Suppressor macrophage (primary cell): Measurements from ENCODE around the gene POLA2.

Source experiments
- DNase-seq, 4 experiments: peaks; one replicate each; pipeline ENCODE4 v3.0.0-alpha.2; 2020 to 2022

The POLA2 gene

GRCh38 chr11:65287601-65288000, 25.8 kb downstream of the POLA2 start:
- no peak for DNase-seq

- DNase-seq: no peak
These were observed 27.2 kb downstream of the POLA2 start for GRCh38 chr11:65288706-65289536.

DNA sequence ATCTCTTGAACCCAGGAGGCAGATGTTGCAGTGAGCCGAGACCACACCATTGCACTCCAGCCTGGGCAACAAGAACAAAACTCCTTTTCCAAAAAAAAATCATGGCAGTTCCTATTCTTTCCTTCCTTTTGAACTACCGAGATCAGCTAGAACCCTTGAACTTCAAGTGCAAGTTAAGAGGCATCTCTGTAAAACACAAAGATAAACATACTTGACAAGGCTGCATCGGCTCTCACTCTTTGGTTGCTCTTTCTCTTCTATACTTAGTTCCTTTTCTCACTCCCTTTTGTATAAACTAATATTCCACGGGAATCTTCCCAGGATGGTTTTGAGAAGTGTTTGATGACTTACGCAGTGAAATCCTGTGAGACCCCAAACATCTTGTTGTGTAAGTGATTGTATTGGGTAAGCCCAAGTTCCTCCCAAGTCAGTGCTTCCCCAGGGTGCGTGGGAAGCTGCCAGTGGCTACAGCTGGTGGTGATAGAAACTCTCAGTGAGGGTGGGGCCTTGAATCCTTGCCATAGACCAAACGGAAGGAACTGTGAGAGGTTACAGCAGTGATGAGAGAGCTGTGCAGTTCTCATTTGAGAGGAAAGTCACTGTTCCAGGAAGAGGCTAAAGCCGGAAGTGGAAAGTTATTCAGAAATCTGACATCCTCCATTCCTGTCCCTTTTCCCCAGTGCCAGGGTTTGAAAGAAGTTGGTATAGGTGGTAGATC, 28.8 kb downstream of the POLA2 start:
- DNase-seq: peak; percentile 96 to 99 (median 98)

DNA sequence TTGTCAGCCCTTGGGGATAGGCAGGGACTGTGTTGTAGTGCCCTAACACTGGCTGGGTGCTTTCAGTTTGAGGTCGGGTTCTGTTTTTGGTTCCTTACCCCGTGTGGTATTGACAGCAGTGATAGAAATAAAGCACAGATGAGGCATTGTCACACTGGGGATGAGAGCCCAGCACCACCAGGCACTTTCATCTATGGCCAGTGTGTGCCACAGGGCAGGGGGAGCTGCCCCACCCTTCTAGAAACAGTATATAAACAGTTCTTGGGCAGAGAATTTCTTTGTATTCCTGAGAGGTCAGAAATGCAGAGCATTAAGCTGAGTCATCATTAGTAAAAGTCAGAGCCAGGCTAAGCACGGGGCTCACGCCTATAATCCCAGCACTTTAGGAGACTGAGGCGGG, 29.9 kb downstream of the POLA2 start:
- DNase-seq: peak; percentile 22 to 41 (median 40)

GRCh38 chr11:65292890-65293289, 31.1 kb downstream of the POLA2 start:
- DNase-seq: peak in 3 of 4 experiments; percentile 22 to 48 (median 47)

DNA sequence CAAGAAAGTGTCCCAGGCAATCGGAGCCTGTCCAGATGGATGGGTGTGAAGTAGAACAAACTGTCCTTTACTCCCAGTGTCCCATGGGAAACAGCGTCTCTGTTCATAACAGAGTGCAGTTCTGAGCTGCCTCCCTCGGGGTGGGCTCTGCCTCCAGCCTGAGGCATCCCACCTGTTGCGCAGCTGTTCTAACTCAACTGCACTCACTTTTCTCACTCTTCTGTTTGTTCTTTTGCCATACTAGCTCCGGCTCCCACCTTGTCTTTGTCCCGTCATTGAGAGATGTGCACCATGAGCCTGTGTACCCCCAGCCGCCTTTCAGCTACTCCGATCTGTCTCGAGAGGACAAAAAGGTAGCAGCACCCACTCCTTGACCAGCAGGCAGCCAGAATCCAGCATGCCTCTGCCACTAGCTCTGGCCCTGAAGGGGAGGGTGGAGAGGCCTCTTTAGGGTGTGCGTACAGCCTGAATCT, 32.2 kb downstream of the POLA2 start:
- DNase-seq: no peak

GRCh38 chr11:65295001-65295400, 33.2 kb downstream of the POLA2 start:
- no peak for DNase-seq

DNA sequence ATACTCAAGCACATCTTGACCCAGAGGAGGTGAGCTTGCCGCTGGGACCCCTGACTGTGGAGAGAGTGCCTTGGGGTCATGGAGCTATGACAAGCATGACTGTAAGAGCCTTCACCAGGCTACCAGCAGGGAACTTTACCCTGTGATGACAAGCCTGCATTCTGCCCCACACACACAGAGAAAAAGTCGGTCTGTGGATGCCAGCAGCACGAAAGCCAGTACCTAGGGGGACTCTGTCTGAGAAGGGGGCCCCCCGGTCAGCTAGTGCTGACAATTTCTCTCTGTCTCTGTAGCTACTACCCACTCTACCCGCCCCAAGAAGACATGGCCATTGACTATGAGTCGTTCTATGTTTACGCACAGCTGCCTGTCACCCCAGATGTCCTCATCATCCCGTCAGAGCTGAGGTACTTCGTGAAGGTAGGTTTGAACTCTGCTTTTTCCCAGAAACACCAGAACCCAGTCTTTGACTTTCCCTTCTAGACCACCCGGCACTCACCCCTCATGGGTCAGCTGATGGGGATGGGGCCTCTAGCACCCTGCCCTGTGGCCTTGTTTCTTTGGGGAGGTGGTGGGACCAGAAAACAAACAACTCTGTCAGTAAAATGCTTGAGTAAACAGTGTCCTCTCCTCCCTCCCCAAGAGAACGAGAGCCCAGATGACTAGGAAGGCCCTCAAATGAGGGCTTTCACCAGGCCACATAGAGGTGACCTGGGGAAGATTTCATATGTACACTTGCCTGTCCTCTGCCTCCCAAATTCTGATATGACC, 34.0 kb downstream of the POLA2 start:
- no peak for DNase-seq

GRCh38 chr11:65297026-65297672, 35.4 kb downstream of the POLA2 start:
- DNase-seq: no peak

DNA sequence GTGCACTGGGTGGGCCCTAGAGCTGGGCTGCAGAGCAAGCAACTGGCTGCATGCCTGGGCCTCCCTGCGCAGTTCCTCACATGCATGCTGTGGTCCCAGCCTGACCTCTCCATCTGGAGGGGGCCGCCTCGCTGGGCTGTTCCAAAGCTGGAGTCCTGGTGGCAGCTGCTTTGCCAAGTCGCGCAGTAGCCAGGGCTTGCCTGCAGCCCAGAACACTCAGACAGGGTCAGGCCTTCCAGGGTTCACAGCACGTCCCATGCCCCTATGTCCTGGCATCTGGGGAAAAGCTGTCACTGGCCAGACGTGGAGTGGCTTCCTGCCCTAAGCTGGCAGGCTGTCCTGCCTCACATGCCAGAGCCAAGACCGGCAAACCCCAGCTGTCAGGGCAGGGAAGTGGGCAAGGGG, 36.4 kb downstream of the POLA2 start:
- no peak for DNase-seq

- DNase-seq: no peak
These were observed 37.0 kb downstream of the POLA2 start for GRCh38 chr11:65298655-65299179.

GRCh38 chr11:65300621-65301275, 39.0 kb downstream of the POLA2 start:
- no peak for DNase-seq

DNA sequence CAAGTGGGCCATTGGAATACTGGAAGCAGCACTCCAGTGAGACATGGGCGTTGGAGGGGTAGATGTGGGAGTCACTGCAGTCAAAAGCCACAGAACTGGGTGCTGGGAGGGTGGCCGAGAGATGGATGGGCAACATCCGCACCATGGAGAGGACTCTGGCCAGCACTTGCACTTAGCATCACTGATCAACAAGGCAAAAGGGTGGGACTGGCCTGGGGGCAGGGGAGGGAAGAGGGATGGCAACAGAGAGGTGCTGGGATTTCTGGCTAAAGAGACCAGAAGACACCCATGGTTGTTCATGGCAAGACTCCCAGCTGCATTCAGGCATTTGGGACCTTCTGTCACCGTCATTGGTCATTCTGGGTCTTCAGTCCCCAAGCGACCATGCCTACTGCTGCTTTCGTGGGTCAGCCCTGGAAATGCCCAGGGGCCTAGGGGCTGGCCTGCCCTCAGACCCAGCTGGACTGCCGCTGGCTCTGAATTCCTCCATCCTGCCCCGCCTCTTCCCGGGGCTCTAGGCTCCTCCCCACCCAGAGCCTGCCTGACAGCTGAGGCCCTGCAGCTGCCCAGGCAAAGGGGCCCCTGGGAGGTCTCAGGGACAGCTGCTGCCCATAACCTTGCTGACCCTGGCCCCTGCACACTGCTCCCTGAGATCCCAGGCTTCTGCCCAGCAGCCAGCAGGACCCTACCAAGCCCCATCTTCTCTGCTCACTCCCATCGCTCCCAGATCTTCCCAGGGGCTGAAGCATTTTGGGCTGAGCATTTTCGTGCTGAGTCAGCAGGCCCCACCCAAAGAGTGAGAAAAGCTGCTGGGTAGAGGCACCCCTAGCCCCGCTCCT, 39.9 kb downstream of the POLA2 start:
- DNase-seq: peak in 1 of 4 experiments; percentile 15

GRCh38 chr11:65303555-65303954, 41.8 kb downstream of the POLA2 start:
- no peak for DNase-seq

DNA sequence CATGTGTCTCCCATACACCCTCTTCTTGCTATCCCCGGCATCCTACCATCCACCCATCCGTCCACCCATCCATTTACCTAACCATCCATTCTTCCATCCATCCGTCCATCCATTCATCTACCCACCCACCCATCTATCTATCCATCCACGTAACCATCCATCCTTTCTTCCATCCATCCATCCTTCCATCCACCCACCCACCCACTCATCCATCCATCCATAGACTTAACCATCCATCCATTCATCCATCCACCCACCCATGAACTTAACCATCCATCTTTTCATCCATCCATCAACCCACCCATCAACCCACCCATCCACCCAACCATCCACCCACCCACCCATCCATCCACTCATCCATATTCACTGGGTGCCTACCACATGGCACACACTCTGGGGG, 42.3 kb downstream of the POLA2 start:
- DNase-seq: no peak

DNA sequence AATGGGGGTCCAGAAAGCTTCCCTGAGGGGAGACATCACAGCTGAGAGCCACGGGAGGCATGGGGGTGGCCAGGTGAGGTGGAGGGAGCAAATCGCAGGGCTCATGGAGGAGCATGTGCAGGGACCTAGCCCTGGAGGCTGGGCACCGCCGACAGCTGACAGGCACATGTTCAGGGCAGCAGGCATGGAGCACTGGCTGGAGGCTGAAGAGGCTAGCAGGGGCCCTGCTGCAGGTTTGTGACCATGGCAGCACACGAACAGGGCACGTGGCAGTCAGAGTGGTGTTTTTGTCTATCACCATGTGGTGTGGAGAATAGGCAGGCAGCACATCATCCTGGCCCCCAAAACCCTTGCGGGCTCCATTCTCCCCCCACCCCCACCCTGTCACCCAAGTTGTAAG, 42.9 kb downstream of the POLA2 start:
- no peak for DNase-seq

GRCh38 chr11:65305501-65306268, 43.9 kb downstream of the POLA2 start:
- no peak for DNase-seq

GRCh38 chr11:65307298-65308229, 45.8 kb downstream of the POLA2 start:
- peak in 2 of 4 experiments; percentile 24 to 39 for DNase-seq
